ENCODE data around the gene SLC9A3. TPM values are rescaled to one million over a fixed set of nuclear protein-coding genes. Genes with fewer than 3 reads are reported as not detected.

SLC9A3 gene
- 1.3 TPM for total RNA-seq
- polyA plus RNA-seq: 1.9 TPM
- long read RNA-seq, donor 1: 0 reads
- long read RNA-seq, donor 2: 0 reads
- long read RNA-seq, donor 3, partial matches to known transcripts: 5 of 5 reads
- long read RNA-seq, donor 3, other reads (novel, unspliced or antisense): 0 of 5 reads
- long read RNA-seq, donor 4: 0 reads
- long read RNA-seq, donor 5: 0 reads
- long read RNA-seq, donor 6: 0 reads
- long read RNA-seq, donor 7: 0 reads
- long read RNA-seq, donor 8: 0 reads
- long read RNA-seq, donor 9: 0 reads
- long read RNA-seq, donor 10, partial matches to known transcripts: 7 of 7 reads
- long read RNA-seq, donor 10, other reads (novel, unspliced or antisense): 0 of 7 reads

- no peaks in the 10 kb centered on the region for H3K36me3 ChIP-seq (ENCODE audit: control insufficient read depth in 2 of 2, insufficient read depth in 2 of 2, low read length in 1 of 2)
- peaks cover 80 to 88% of the 10 kb centered on the region in 2 donors for H3K27me3 ChIP-seq (ENCODE audit: control insufficient read depth in 2 of 2, insufficient read depth in 1 of 2, low read length in 1 of 2)
- no peak within 1 kb of the TSS for H3K27ac ChIP-seq (ENCODE audit: low read depth in 1 of 2, low read length in 1 of 2)
- no peak for DNase-seq (ENCODE audit: low read depth in 6 of 9, low spot score in 9 of 9)
- 8% methylated on average over 89 of the region's 89 CpGs for WGBS
- peaks cover 0 to 5% of the 10 kb centered on the region in 2 donors for H3K4me1 ChIP-seq (ENCODE audit: control insufficient read depth in 2 of 2, insufficient read depth in 2 of 2, low read length in 2 of 2)
- no peak within 1 kb of the TSS for H3K4me3 ChIP-seq (ENCODE audit: low read length in 2 of 2)
- H3K9me3 ChIP-seq (ENCODE audit: control insufficient read depth in 2 of 2, insufficient read depth in 1 of 2, low read length in 1 of 2): no peaks in the 10 kb centered on the region
Measured at GRCh38 chr5:524234-524972, at the start of gene SLC9A3. Gene SLC9A3, minus strand, starts transcription at chr5:524449.

- no peak for DNase-seq (ENCODE audit: low read depth in 6 of 9, low spot score in 9 of 9)
- H3K4me1 ChIP-seq (ENCODE audit: control insufficient read depth in 2 of 2, insufficient read depth in 2 of 2, low read length in 2 of 2): no peaks in the 10 kb centered on the region
- H3K27ac ChIP-seq (ENCODE audit: low read depth in 1 of 2, low read length in 1 of 2): no peak overlapping the region
- no peaks in the 10 kb centered on the region for H3K36me3 ChIP-seq (ENCODE audit: control insufficient read depth in 2 of 2, insufficient read depth in 2 of 2, low read length in 1 of 2)
- peaks cover 0 to 13% of the 10 kb centered on the region in 2 donors for H3K27me3 ChIP-seq (ENCODE audit: control insufficient read depth in 2 of 2, insufficient read depth in 1 of 2, low read length in 1 of 2)
- 56% methylated on average over 16 of the region's 16 CpGs for WGBS
- H3K4me3 ChIP-seq (ENCODE audit: low read length in 2 of 2): no peak overlapping the region
- H3K9me3 ChIP-seq (ENCODE audit: control insufficient read depth in 2 of 2, insufficient read depth in 1 of 2, low read length in 1 of 2): peaks cover 0 to 3% of the 10 kb centered on the region in 2 donors
Measured at GRCh38 chr5:573976-574375, 49.7 kb upstream of the SLC9A3 start.

- Histone ChIP-seq H3K36me3 (ENCODE audit: control insufficient read depth in 2 of 2, insufficient read depth in 2 of 2, low read length in 1 of 2) (no peaks in the 10 kb centered on the region), H3K27ac (ENCODE audit: low read depth in 1 of 2, low read length in 1 of 2) (no peak overlapping the region), H3K4me1 (ENCODE audit: control insufficient read depth in 2 of 2, insufficient read depth in 2 of 2, low read length in 2 of 2) (no peaks in the 10 kb centered on the region), H3K4me3 (ENCODE audit: low read length in 2 of 2) (no peak overlapping the region), H3K27me3 (ENCODE audit: control insufficient read depth in 2 of 2, insufficient read depth in 1 of 2, low read length in 1 of 2) (peaks cover 0 to 19% of the 10 kb centered on the region in 2 donors), H3K9me3 (ENCODE audit: control insufficient read depth in 2 of 2, insufficient read depth in 1 of 2, low read length in 1 of 2) (peaks cover 0 to 3% of the 10 kb centered on the region in 2 donors)
- no peak for DNase-seq (ENCODE audit: low read depth in 6 of 9, low spot score in 9 of 9)
- 96% methylated on average over 12 of the region's 12 CpGs for WGBS
Measured at GRCh38 chr5:573206-573605, 49.0 kb upstream of the SLC9A3 start.

GRCh38 chr5:572398-573019 lies 48.3 kb upstream of the SLC9A3 start:
- H3K27me3 ChIP-seq (ENCODE audit: control insufficient read depth in 2 of 2, insufficient read depth in 1 of 2, low read length in 1 of 2): peaks cover 0 to 26% of the 10 kb centered on the region in 2 donors
- WGBS: 81% methylated on average over 14 of the region's 14 CpGs
- H3K27ac ChIP-seq (ENCODE audit: low read depth in 1 of 2, low read length in 1 of 2): no peak overlapping the region
- H3K36me3 ChIP-seq (ENCODE audit: control insufficient read depth in 2 of 2, insufficient read depth in 2 of 2, low read length in 1 of 2): no peaks in the 10 kb centered on the region
- H3K9me3 ChIP-seq (ENCODE audit: control insufficient read depth in 2 of 2, insufficient read depth in 1 of 2, low read length in 1 of 2): peaks cover 0 to 3% of the 10 kb centered on the region in 2 donors
- H3K4me1 ChIP-seq (ENCODE audit: control insufficient read depth in 2 of 2, insufficient read depth in 2 of 2, low read length in 2 of 2): no peaks in the 10 kb centered on the region
- no peak overlapping the region for H3K4me3 ChIP-seq (ENCODE audit: low read length in 2 of 2)
- no peak for DNase-seq (ENCODE audit: low read depth in 6 of 9, low spot score in 9 of 9)

GRCh38 chr5:571791-572190 lies 47.5 kb upstream of the SLC9A3 start:
- no peak overlapping the region for H3K27ac ChIP-seq (ENCODE audit: low read depth in 1 of 2, low read length in 1 of 2)
- no peak for DNase-seq (ENCODE audit: low read depth in 6 of 9, low spot score in 9 of 9)
- WGBS: 94% methylated on average over 13 of the region's 13 CpGs
- H3K27me3 ChIP-seq (ENCODE audit: control insufficient read depth in 2 of 2, insufficient read depth in 1 of 2, low read length in 1 of 2): peaks cover 2 to 30% of the 10 kb centered on the region in 2 donors
- no peaks in the 10 kb centered on the region for H3K36me3 ChIP-seq (ENCODE audit: control insufficient read depth in 2 of 2, insufficient read depth in 2 of 2, low read length in 1 of 2)
- H3K9me3 ChIP-seq (ENCODE audit: control insufficient read depth in 2 of 2, insufficient read depth in 1 of 2, low read length in 1 of 2): no peaks in the 10 kb centered on the region
- H3K4me1 ChIP-seq (ENCODE audit: control insufficient read depth in 2 of 2, insufficient read depth in 2 of 2, low read length in 2 of 2): no peaks in the 10 kb centered on the region
- no peak overlapping the region for H3K4me3 ChIP-seq (ENCODE audit: low read length in 2 of 2)

GRCh38 chr5:570886-571285 lies 46.6 kb upstream of the SLC9A3 start:
- Histone ChIP-seq H3K4me3 (ENCODE audit: low read length in 2 of 2) (no peak overlapping the region), H3K9me3 (ENCODE audit: control insufficient read depth in 2 of 2, insufficient read depth in 1 of 2, low read length in 1 of 2) (no peaks in the 10 kb centered on the region), H3K27me3 (ENCODE audit: control insufficient read depth in 2 of 2, insufficient read depth in 1 of 2, low read length in 1 of 2) (peaks cover 5 to 36% of the 10 kb centered on the region in 2 donors), H3K4me1 (ENCODE audit: control insufficient read depth in 2 of 2, insufficient read depth in 2 of 2, low read length in 2 of 2) (no peaks in the 10 kb centered on the region), H3K27ac (ENCODE audit: low read depth in 1 of 2, low read length in 1 of 2) (no peak overlapping the region), H3K36me3 (ENCODE audit: control insufficient read depth in 2 of 2, insufficient read depth in 2 of 2, low read length in 1 of 2) (no peaks in the 10 kb centered on the region)
- no peak for DNase-seq (ENCODE audit: low read depth in 6 of 9, low spot score in 9 of 9)
- WGBS: 94% methylated on average over 8 of the region's 8 CpGs

GRCh38 chr5:570446-570845 lies 46.2 kb upstream of the SLC9A3 start:
- Histone ChIP-seq H3K9me3 (ENCODE audit: control insufficient read depth in 2 of 2, insufficient read depth in 1 of 2, low read length in 1 of 2) (no peaks in the 10 kb centered on the region), H3K4me1 (ENCODE audit: control insufficient read depth in 2 of 2, insufficient read depth in 2 of 2, low read length in 2 of 2) (no peaks in the 10 kb centered on the region), H3K4me3 (ENCODE audit: low read length in 2 of 2) (no peak overlapping the region), H3K27ac (ENCODE audit: low read depth in 1 of 2, low read length in 1 of 2) (no peak overlapping the region), H3K27me3 (ENCODE audit: control insufficient read depth in 2 of 2, insufficient read depth in 1 of 2, low read length in 1 of 2) (peaks cover 5 to 38% of the 10 kb centered on the region in 2 donors), H3K36me3 (ENCODE audit: control insufficient read depth in 2 of 2, insufficient read depth in 2 of 2, low read length in 1 of 2) (no peaks in the 10 kb centered on the region)
- WGBS: 94% methylated on average over 17 of the region's 17 CpGs
- no peak for DNase-seq (ENCODE audit: low read depth in 6 of 9, low spot score in 9 of 9)

- Histone ChIP-seq H3K27ac (ENCODE audit: low read depth in 1 of 2, low read length in 1 of 2) (no peak overlapping the region), H3K9me3 (ENCODE audit: control insufficient read depth in 2 of 2, insufficient read depth in 1 of 2, low read length in 1 of 2) (no peaks in the 10 kb centered on the region), H3K4me1 (ENCODE audit: control insufficient read depth in 2 of 2, insufficient read depth in 2 of 2, low read length in 2 of 2) (no peaks in the 10 kb centered on the region), H3K4me3 (ENCODE audit: low read length in 2 of 2) (no peak overlapping the region), H3K36me3 (ENCODE audit: control insufficient read depth in 2 of 2, insufficient read depth in 2 of 2, low read length in 1 of 2) (no peaks in the 10 kb centered on the region), H3K27me3 (ENCODE audit: control insufficient read depth in 2 of 2, insufficient read depth in 1 of 2, low read length in 1 of 2) (peaks cover 5 to 37% of the 10 kb centered on the region in 2 donors)
- WGBS: 92% methylated on average over 21 of the region's 21 CpGs
- DNase-seq (ENCODE audit: low read depth in 6 of 9, low spot score in 9 of 9): no peak
Measured at GRCh38 chr5:569868-570361, 45.7 kb upstream of the SLC9A3 start.
